ENCODE measurements around the gene TAS2R60. TPM values are rescaled to one million over a fixed set of nuclear protein-coding genes. Genes with fewer than 3 reads are reported as not detected.
A peak's percentile ranks its signal among the peaks of the same experiment; 100 is the strongest.

TAS2R60 gene
- total and polyA plus RNA-seq, 7 experiments from 2014 or later = 0.33 to 2.5 (median 1.5) TPM; not detected in 2

- peaks cover 0 to 64% (median 56%) of the 10 kb centered on the region in 5 donors for H3K36me3 Mint-ChIP-seq
- no peak overlapping the region for H3K4me3 ChIP-seq (ENCODE audit: low read length)
- POLR2A ChIA-PET = no interaction called here
- no peaks in the 10 kb centered on the region for H3K27me3 ChIP-seq (ENCODE audit: control insufficient read depth in 2 of 2, insufficient read depth in 2 of 2, low read length in 2 of 2)
- H3K4me1 ChIP-seq (ENCODE audit: control insufficient read depth in 2 of 2, insufficient read depth in 2 of 2, low read length in 2 of 2) = no peaks in the 10 kb centered on the region
- peak; percentile 37 for ATAC-seq
- intact Hi-C loops (cut with micrococcal nuclease) = no loop called here
- peaks cover 0 to 3% (median 0%) of the 10 kb centered on the region in 5 donors for H3K27me3 Mint-ChIP-seq
- peaks cover 0 to 19% (median 11%) of the 10 kb centered on the region in 7 donors for H3K4me1 Mint-ChIP-seq
- peaks cover 0 to 5% (median 0%) of the 10 kb centered on the region in 3 experiments for H3K9me3 ChIP-seq (ENCODE audit: control insufficient read depth in 2 of 3, low read length in 3 of 3)
- no peak for DNase-seq
- no peak overlapping the region for H3K27ac ChIP-seq (ENCODE audit: low read depth, low read length)
- H3K4me3 Mint-ChIP-seq = no peak overlapping the region
- H3K9me3 Mint-ChIP-seq = peaks cover 0 to 24% (median 7%) of the 10 kb centered on the region in 11 donors
- H3K36me3 ChIP-seq (ENCODE audit: control insufficient read depth in 2 of 3, insufficient read depth in 3 of 3, low read length in 3 of 3) = no peaks in the 10 kb centered on the region
- CTCF ChIA-PET = no interaction called here
- H3K27ac Mint-ChIP-seq = no peak overlapping the region
These were observed 15.0 kb downstream of the TAS2R60 start for GRCh38 chr7:143458263-143458662.

- peaks cover 0 to 3% (median 0%) of the 10 kb centered on the region in 5 donors for H3K27me3 Mint-ChIP-seq
- H3K27ac Mint-ChIP-seq = no peak overlapping the region
- Histone ChIP-seq H3K4me3 (ENCODE audit: low read length) (no peak overlapping the region), H3K36me3 (ENCODE audit: control insufficient read depth in 2 of 3, insufficient read depth in 3 of 3, low read length in 3 of 3) (no peaks in the 10 kb centered on the region), H3K27ac (ENCODE audit: low read depth, low read length) (no peak overlapping the region), H3K9me3 (ENCODE audit: control insufficient read depth in 2 of 3, low read length in 3 of 3) (peaks cover 0 to 5% (median 0%) of the 10 kb centered on the region in 3 experiments), H3K4me1 (ENCODE audit: control insufficient read depth in 2 of 2, insufficient read depth in 2 of 2, low read length in 2 of 2) (no peaks in the 10 kb centered on the region), H3K27me3 (ENCODE audit: control insufficient read depth in 2 of 2, insufficient read depth in 2 of 2, low read length in 2 of 2) (no peaks in the 10 kb centered on the region)
- POLR2A ChIA-PET = no interaction called here
- H3K9me3 Mint-ChIP-seq = peaks cover 0 to 24% (median 7%) of the 10 kb centered on the region in 11 donors
- peaks cover 0 to 68% (median 58%) of the 10 kb centered on the region in 5 donors for H3K36me3 Mint-ChIP-seq
- intact Hi-C loops (cut with micrococcal nuclease) = no loop called here
- CTCF ChIA-PET = no interaction called here
- peaks cover 0 to 17% (median 8%) of the 10 kb centered on the region in 7 donors for H3K4me1 Mint-ChIP-seq
- ATAC-seq (no peak), DNase-seq (no peak)
- no peak overlapping the region for H3K4me3 Mint-ChIP-seq
These were observed 15.4 kb downstream of the TAS2R60 start for GRCh38 chr7:143458681-143459080.

- peaks cover 0 to 5% (median 0%) of the 10 kb centered on the region in 3 experiments for H3K9me3 ChIP-seq (ENCODE audit: control insufficient read depth in 2 of 3, low read length in 3 of 3)
- Mint-ChIP-seq H3K27me3 (peaks cover 0 to 3% (median 0%) of the 10 kb centered on the region in 5 donors), H3K4me1 (peaks cover 0 to 12% (median 5%) of the 10 kb centered on the region in 7 donors), H3K36me3 (peaks cover 0 to 72% (median 63%) of the 10 kb centered on the region in 5 donors), H3K27ac (no peak overlapping the region), H3K9me3 (peaks cover 0 to 24% (median 7%) of the 10 kb centered on the region in 11 donors), H3K4me3 (no peak overlapping the region)
- ChIA-PET POLR2A (no interaction called here), CTCF (no interaction called here)
- intact Hi-C loops (cut with micrococcal nuclease) = no loop called here
- H3K36me3 ChIP-seq (ENCODE audit: control insufficient read depth in 2 of 3, insufficient read depth in 3 of 3, low read length in 3 of 3) = no peaks in the 10 kb centered on the region
- H3K27me3 ChIP-seq (ENCODE audit: control insufficient read depth in 2 of 2, insufficient read depth in 2 of 2, low read length in 2 of 2) = no peaks in the 10 kb centered on the region
- DNase-seq (no peak), ATAC-seq (no peak)
- H3K4me1 ChIP-seq (ENCODE audit: control insufficient read depth in 2 of 2, insufficient read depth in 2 of 2, low read length in 2 of 2) = no peaks in the 10 kb centered on the region
- H3K4me3 ChIP-seq (ENCODE audit: low read length) = no peak overlapping the region
- no peak overlapping the region for H3K27ac ChIP-seq (ENCODE audit: low read depth, low read length)
These were observed 16.1 kb downstream of the TAS2R60 start for GRCh38 chr7:143459359-143459758.

- intact Hi-C loops (cut with micrococcal nuclease) = no loop called here
- peaks cover 0 to 3% (median 0%) of the 10 kb centered on the region in 5 donors for H3K27me3 Mint-ChIP-seq
- no peak overlapping the region for H3K27ac Mint-ChIP-seq
- no peaks in the 10 kb centered on the region for H3K27me3 ChIP-seq (ENCODE audit: control insufficient read depth in 2 of 2, insufficient read depth in 2 of 2, low read length in 2 of 2)
- H3K27ac ChIP-seq (ENCODE audit: low read depth, low read length) = no peak overlapping the region
- POLR2A ChIA-PET = no interaction called here
- no peaks in the 10 kb centered on the region for H3K4me1 ChIP-seq (ENCODE audit: control insufficient read depth in 2 of 2, insufficient read depth in 2 of 2, low read length in 2 of 2)
- CTCF ChIA-PET = no interaction called here
- H3K9me3 ChIP-seq (ENCODE audit: control insufficient read depth in 2 of 3, low read length in 3 of 3) = peaks cover 0 to 5% (median 0%) of the 10 kb centered on the region in 3 experiments
- no peak for DNase-seq
- no peaks in the 10 kb centered on the region for H3K36me3 ChIP-seq (ENCODE audit: control insufficient read depth in 2 of 3, insufficient read depth in 3 of 3, low read length in 3 of 3)
- H3K36me3 Mint-ChIP-seq = peaks cover 0 to 81% (median 62%) of the 10 kb centered on the region in 5 donors
- H3K4me1 Mint-ChIP-seq = peaks cover 0 to 15% (median 9%) of the 10 kb centered on the region in 7 donors
- no peak for ATAC-seq
- peaks cover 0 to 24% (median 7%) of the 10 kb centered on the region in 11 donors for H3K9me3 Mint-ChIP-seq
- H3K4me3 ChIP-seq (ENCODE audit: low read length) = no peak overlapping the region
- H3K4me3 Mint-ChIP-seq = peak overlapping the region in 1 of 10 donors; percentile 6
These were observed 17.2 kb downstream of the TAS2R60 start for GRCh38 chr7:143460271-143460979.

GRCh38 chr7:143462045-143462444 is 18.8 kb downstream of the TAS2R60 start:
- H3K27me3 Mint-ChIP-seq = peaks cover 0 to 3% (median 0%) of the 10 kb centered on the region in 5 donors
- peaks cover 0 to 24% (median 7%) of the 10 kb centered on the region in 11 donors for H3K9me3 Mint-ChIP-seq
- no peaks in the 10 kb centered on the region for H3K36me3 ChIP-seq (ENCODE audit: control insufficient read depth in 2 of 3, insufficient read depth in 3 of 3, low read length in 3 of 3)
- POLR2A ChIA-PET = no interaction called here
- no peak overlapping the region for H3K4me3 Mint-ChIP-seq
- no peak overlapping the region for H3K27ac Mint-ChIP-seq
- CTCF ChIA-PET = no interaction called here
- peaks cover 0 to 16% (median 10%) of the 10 kb centered on the region in 7 donors for H3K4me1 Mint-ChIP-seq
- DNase-seq (no peak), ATAC-seq (no peak)
- no peaks in the 10 kb centered on the region for H3K27me3 ChIP-seq (ENCODE audit: control insufficient read depth in 2 of 2, insufficient read depth in 2 of 2, low read length in 2 of 2)
- peaks cover 0 to 82% (median 62%) of the 10 kb centered on the region in 5 donors for H3K36me3 Mint-ChIP-seq
- no peaks in the 10 kb centered on the region for H3K4me1 ChIP-seq (ENCODE audit: control insufficient read depth in 2 of 2, insufficient read depth in 2 of 2, low read length in 2 of 2)
- peaks cover 0 to 5% (median 0%) of the 10 kb centered on the region in 3 experiments for H3K9me3 ChIP-seq (ENCODE audit: control insufficient read depth in 2 of 3, low read length in 3 of 3)
- H3K27ac ChIP-seq (ENCODE audit: low read depth, low read length) = no peak overlapping the region
- intact Hi-C loops (cut with micrococcal nuclease) = no loop called here
- no peak overlapping the region for H3K4me3 ChIP-seq (ENCODE audit: low read length)

- no peak for ATAC-seq
- H3K36me3 Mint-ChIP-seq = peaks cover 0 to 79% (median 59%) of the 10 kb centered on the region in 5 donors
- ChIA-PET POLR2A (interaction anchor here (0.7 kb wide), 1 partner anchor 29 kb away, joined by 3 read pairs; no protein-coding TSS in a partner anchor), CTCF (interaction anchor here (0.6 to 0.7 kb wide), 3 partner anchors 21 to 904 kb away, joined by 3 to 7 read pairs (median 3); no protein-coding TSS in a partner anchor)
- no peaks in the 10 kb centered on the region for H3K4me1 ChIP-seq (ENCODE audit: control insufficient read depth in 2 of 2, insufficient read depth in 2 of 2, low read length in 2 of 2)
- H3K4me3 ChIP-seq (ENCODE audit: low read length) = no peak overlapping the region
- intact Hi-C loops (cut with micrococcal nuclease) = no loop called here
- H3K27me3 ChIP-seq (ENCODE audit: control insufficient read depth in 2 of 2, insufficient read depth in 2 of 2, low read length in 2 of 2) = no peaks in the 10 kb centered on the region
- peaks cover 0 to 3% (median 0%) of the 10 kb centered on the region in 5 donors for H3K27me3 Mint-ChIP-seq
- H3K9me3 Mint-ChIP-seq = peaks cover 0 to 24% (median 7%) of the 10 kb centered on the region in 11 donors
- no peaks in the 10 kb centered on the region for H3K36me3 ChIP-seq (ENCODE audit: control insufficient read depth in 2 of 3, insufficient read depth in 3 of 3, low read length in 3 of 3)
- DNase-seq = no peak
- H3K27ac Mint-ChIP-seq = no peak overlapping the region
- no peak overlapping the region for H3K27ac ChIP-seq (ENCODE audit: low read depth, low read length)
- peaks cover 0 to 23% (median 10%) of the 10 kb centered on the region in 7 donors for H3K4me1 Mint-ChIP-seq
- H3K4me3 Mint-ChIP-seq = no peak overlapping the region
- peaks cover 0 to 5% (median 0%) of the 10 kb centered on the region in 3 experiments for H3K9me3 ChIP-seq (ENCODE audit: control insufficient read depth in 2 of 3, low read length in 3 of 3)
These were observed 20.3 kb downstream of the TAS2R60 start for GRCh38 chr7:143463556-143463955.

Data from naive thymus-derived CD4-positive, alpha-beta T cell (primary cell).